Adrenal gland (tissue), 12 donors: ENCODE measurements around the gene CNTNAP2. TPM values are rescaled to one million over a fixed set of nuclear protein-coding genes. Genes with fewer than 3 reads are reported as not detected.

ENCODE experiments used
- DNase-seq, 7 donors: peaks; one replicate each; pipeline ENCODE4 v3.0.0-alpha.2; 2019 to 2020
- H3K27ac ChIP-seq, 5 donors: fragments of 200-600 bp; sonication (generic) in 4 of 5; 1 replicate in 3 of 5; 2 replicates in 2 of 5; pipeline versions ENCODE4 v1.5.1 to v1.8.0; 2016 to 2020; ENCODE audit warnings: mild to moderate bottlenecking in 1 of 5
- H3K27me3 ChIP-seq: fragments of 200-600 bp; 2 replicates; pipeline ENCODE4 v1.8.0; 2021
- H3K36me3 ChIP-seq, 2 donors: fragments of 200-600 bp; replicated peaks in 1 of 2; 1 replicate in 1 of 2; 2 replicates in 1 of 2; pipeline versions ENCODE4 v1.5.1 to v1.8.0; 2018 to 2022
- H3K4me1 ChIP-seq, 2 donors: fragments of 200-600 bp; replicated peaks in 1 of 2; 1 replicate in 1 of 2; 2 replicates in 1 of 2; pipeline versions ENCODE4 v1.5.1 to v1.8.0; 2018 to 2021
- H3K4me3 ChIP-seq, 4 donors: fragments of 200-600 bp; sonication (generic) in 3 of 4; one replicate each; pipeline ENCODE4 v1.5.1; 2016 to 2018
- H3K9me3 ChIP-seq, 3 donors: fragments of 200-600 bp; sonication (generic) in 1 of 3; replicated peaks in 1 of 3; 1 replicate in 2 of 3; 2 replicates in 1 of 3; pipeline versions ENCODE4 v1.5.1 to v1.8.0; 2016 to 2021
- CTCF ChIP-seq, 6 experiments: fragments of 450-650 bp in 4 of 6; fragments of 200-600 bp in 2 of 6; sonication (generic) in 1 of 6; IDR thresholded peaks; 1 replicate in 5 of 6; 2 replicates in 1 of 6; pipeline versions ENCODE4 v1.5.1 to v1.8.0; 2016 to 2021; ENCODE audit warnings: antibody characterized with exemption in 6 of 6, mild to moderate bottlenecking in 2 of 6, moderate library complexity in 1 of 6
- POLR2A ChIP-seq, 2 donors: fragments of 450-650 bp; IDR thresholded peaks; one replicate each; pipeline ENCODE4 v1.6.1; 2017; ENCODE audit warnings: antibody characterized with exemption in 2 of 2, mild to moderate bottlenecking in 2 of 2, moderate library complexity in 1 of 2
- WGBS, 4 donors: extraction: QIAGEN DNeasy Blood & Tissue Kit in 2 of 4; methylation state at CpG; one replicate each; pipeline versions ENCODE4 v1.1.5 to v1.1.7; 2013 to 2017; 5-methylcytosine and 5-hydroxymethylcytosine counted together
- intact Hi-C, 2 donors: fragments of 100-400 bp; cut with DNase I; formaldehyde crosslinking; loops; one replicate each; pipeline versions ENCODE4 v1.14.1 to v1.15.0; 2022 to 2023
- polyA plus RNA-seq, 3 donors: library from polyadenylated mRNA; stranded (reverse); fragments of 200-250 nt in 2 of 3; fragments of 350-450 nt in 1 of 3; fragmentation: Illumina TruSeq in 1 of 3; extraction: RNeasy Lipid Tissue Mini Kit (QIAGEN cat#74804) in 1 of 3; gene quantifications; one replicate each; pipeline ENCODE4 v1.2.3, GENCODE V29; 2013 to 2014
- total RNA-seq, 9 donors: library from RNA; depleted of rRNA in 4 of 9; stranded (reverse); fragments of >200 nt in 4 of 9; fragments of 120-200 nt in 1 of 9; fragmentation: NEBNext Ultra II Directional in 1 of 9; extraction: Animal tissue kit (Norgen Biotek cat#: 25700) in 1 of 9; gene quantifications; one replicate each; pipeline versions ENCODE4 v1.1.0 to v1.2.4, GENCODE V29; 2013 to 2023
- donor health status: healthy with polysubstance abuse.
- donor health status: Bipolar disorder and iron deficiency.
- donor health status: DM: yes; HTN: yes; CAD: no.
- donor health status: DM: no; HTN: no; CAD: no.
- donor health status: DM: no; HTN: no; CAD: no.
- donor health status: DM: yes; HTN: yes; CAD: no.

CNTNAP2 gene
- total and polyA plus RNA-seq, 12 donors, result 0.14 to 6.3 (median 1.8) TPM; not detected in 2

DNA sequence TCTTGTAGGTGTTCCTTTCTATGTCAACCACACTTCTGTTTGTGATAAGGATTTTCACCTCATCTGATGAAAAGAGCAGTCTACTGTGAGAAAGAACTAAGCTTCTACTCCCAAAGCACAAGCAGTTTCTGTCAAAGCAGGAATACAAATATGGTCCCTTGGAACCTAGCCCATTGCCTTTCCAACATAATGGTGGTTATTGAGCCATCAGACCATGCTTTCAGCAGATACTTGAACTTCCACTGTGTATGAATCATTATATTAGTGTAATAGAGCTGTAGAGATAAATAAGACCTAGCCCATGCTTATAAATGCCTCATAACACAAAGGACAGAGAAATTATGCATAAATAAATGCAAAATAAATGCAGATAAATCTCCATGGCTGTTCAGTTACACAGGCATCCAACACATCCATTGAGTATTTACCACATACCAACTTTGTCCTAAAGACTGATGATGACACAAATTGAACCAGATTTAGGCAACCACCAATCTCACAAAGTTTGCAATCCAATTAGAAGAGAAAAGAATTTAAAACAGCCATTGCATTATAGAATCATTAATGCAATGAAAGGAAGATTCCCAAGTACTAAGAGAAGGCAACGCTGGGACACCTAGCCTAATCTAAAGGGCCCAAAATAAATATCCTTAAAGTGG is 1744.6 kb downstream of the CNTNAP2 start:
- H3K4me3 ChIP-seq, result no peak overlapping the region
- DNase-seq, result no peak
- H3K9me3 ChIP-seq, result no peaks in the 10 kb centered on the region
- no peaks in the 10 kb centered on the region for H3K36me3 ChIP-seq
- no peaks in the 10 kb centered on the region for H3K4me1 ChIP-seq
- no peak overlapping the region for H3K27ac ChIP-seq
- 78 to 89% (median 87%) methylated on average over 1 of the region's 1 CpG for WGBS, 4 donors
- H3K27me3 ChIP-seq, result no peaks in the 10 kb centered on the region
- intact Hi-C loops, result no loop called here
- no peak for TF ChIP-seq POLR2A (IDR thresholded peaks at IDR 0.05)
- no peak for TF ChIP-seq CTCF (IDR thresholded peaks at IDR 0.05)

- 66 to 84% (median 79%) methylated on average over 6 of the region's 6 CpGs for WGBS, 4 donors
- no peaks in the 10 kb centered on the region for H3K36me3 ChIP-seq
- no peaks in the 10 kb centered on the region for H3K9me3 ChIP-seq
- no peak for TF ChIP-seq CTCF (IDR thresholded peaks at IDR 0.05)
- no peak for TF ChIP-seq POLR2A (IDR thresholded peaks at IDR 0.05)
- no peak for DNase-seq
- H3K27me3 ChIP-seq, result no peaks in the 10 kb centered on the region
- intact Hi-C loops, result no loop called here
- no peak overlapping the region for H3K4me3 ChIP-seq
- no peak overlapping the region for H3K27ac ChIP-seq
- H3K4me1 ChIP-seq, result no peaks in the 10 kb centered on the region
Measured at GRCh38 chr7:147861945-147862344, 1745.3 kb downstream of the CNTNAP2 start.

DNA sequence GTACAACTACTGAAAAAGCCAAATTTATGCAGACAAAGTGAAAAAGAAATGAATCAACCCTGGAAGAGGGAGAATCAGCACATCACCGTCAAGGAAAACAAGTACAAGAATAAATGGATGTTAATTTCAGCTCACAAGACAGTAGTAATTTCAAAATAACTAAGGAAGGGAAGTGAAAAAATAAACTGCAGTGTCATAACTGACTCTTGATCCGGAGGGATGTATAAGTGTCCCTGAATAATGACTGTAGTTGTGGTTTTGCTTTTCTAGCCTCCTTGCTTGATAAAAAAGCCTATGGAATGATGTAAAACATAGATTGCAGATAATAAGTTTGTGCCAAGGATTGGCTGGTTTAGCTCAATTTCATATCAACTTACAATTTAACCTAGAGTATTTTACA is 1752.9 kb downstream of the CNTNAP2 start:
- Histone ChIP-seq H3K4me1 (no peaks in the 10 kb centered on the region), H3K4me3 (no peak overlapping the region), H3K27me3 (no peaks in the 10 kb centered on the region), H3K27ac (no peak overlapping the region), H3K36me3 (no peaks in the 10 kb centered on the region), H3K9me3 (no peaks in the 10 kb centered on the region)
- intact Hi-C loops, result no loop called here
- WGBS, 4 donors, result 26 to 41% (median 35%) methylated on average over 2 of the region's 2 CpGs
- no peak for DNase-seq
- TF ChIP-seq CTCF (IDR thresholded peaks at IDR 0.05) (no peak), POLR2A (IDR thresholded peaks at IDR 0.05) (no peak)

- Histone ChIP-seq H3K4me3 (no peak overlapping the region), H3K27ac (no peak overlapping the region), H3K4me1 (no peaks in the 10 kb centered on the region), H3K36me3 (no peaks in the 10 kb centered on the region), H3K27me3 (no peaks in the 10 kb centered on the region), H3K9me3 (no peaks in the 10 kb centered on the region)
- intact Hi-C loops, result no loop called here
- TF ChIP-seq POLR2A (IDR thresholded peaks at IDR 0.05), result no peak
- TF ChIP-seq CTCF (IDR thresholded peaks at IDR 0.05), result no peak
- 44 to 58% (median 56%) methylated on average over 9 of the region's 9 CpGs for WGBS, 4 donors
- no peak for DNase-seq
Measured at GRCh38 chr7:147878912-147879661, 1762.5 kb downstream of the CNTNAP2 start.
